ENCODE data around the gene RHD. TPM values are rescaled to one million over a fixed set of nuclear protein-coding genes. Genes with fewer than 3 reads are reported as not detected.
"Not testable (repeated sequence)": the region's sequence is repeated elsewhere in the genome, so short reads cannot be mapped to it uniquely, and the experiment has no call there.

RHD gene
- not detected in 2 replicates for polyA plus RNA-seq (2011; rRNA removed)
- not detected in 2 replicates for polyA minus RNA-seq (2011; rRNA and poly(A)+ RNA removed)

DNA sequence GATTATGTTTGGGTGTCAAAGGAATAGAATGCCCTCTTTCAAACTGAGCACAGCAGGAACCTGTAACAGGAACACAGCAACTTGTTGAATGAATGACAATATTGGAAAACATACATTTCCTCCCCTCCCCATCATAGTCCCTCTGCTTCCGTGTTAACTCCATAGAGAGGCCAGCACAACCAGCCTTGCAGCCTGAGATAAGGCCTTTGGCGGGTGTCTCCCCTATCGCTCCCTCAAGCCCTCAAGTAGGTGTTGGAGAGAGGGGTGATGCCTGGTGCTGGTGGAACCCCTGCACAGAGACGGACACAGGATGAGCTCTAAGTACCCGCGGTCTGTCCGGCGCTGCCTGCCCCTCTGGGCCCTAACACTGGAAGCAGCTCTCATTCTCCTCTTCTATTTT, at the start of gene RHD:
Gene RHD, plus strand, starts transcription at position 272 of the 400 bp plus-strand sequence. Its CDS starts 39 bp downstream, at position 311.
- H3K4me3 ChIP-seq (ENCODE audit: low read depth, low read length); DNase-seq (ENCODE audit: low read depth, low spot score); H3K27ac ChIP-seq (ENCODE audit: low read depth, low read length); POLR2A ChIA-PET; H3K9me3 ChIP-seq (ENCODE audit: control insufficient read depth, insufficient read depth, low read length); CTCF ChIA-PET; H3K27me3 ChIP-seq (ENCODE audit: control insufficient read depth, insufficient read depth, low read length): not testable (repeated sequence)

- TF ChIP-seq, protein P1, sequence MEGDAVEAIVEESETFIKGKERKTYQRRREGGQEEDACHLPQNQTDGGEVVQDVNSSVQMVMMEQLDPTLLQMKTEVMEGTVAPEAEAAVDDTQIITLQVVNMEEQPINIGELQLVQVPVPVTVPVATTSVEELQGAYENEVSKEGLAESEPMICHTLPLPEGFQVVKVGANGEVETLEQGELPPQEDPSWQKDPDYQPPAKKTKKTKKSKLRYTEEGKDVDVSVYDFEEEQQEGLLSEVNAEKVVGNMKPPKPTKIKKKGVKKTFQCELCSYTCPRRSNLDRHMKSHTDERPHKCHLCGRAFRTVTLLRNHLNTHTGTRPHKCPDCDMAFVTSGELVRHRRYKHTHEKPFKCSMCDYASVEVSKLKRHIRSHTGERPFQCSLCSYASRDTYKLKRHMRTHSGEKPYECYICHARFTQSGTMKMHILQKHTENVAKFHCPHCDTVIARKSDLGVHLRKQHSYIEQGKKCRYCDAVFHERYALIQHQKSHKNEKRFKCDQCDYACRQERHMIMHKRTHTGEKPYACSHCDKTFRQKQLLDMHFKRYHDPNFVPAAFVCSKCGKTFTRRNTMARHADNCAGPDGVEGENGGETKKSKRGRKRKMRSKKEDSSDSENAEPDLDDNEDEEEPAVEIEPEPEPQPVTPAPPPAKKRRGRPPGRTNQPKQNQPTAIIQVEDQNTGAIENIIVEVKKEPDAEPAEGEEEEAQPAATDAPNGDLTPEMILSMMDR (IDR thresholded peaks at IDR 0.05; ENCODE audit: low read depth, low read length) = no peak
- no peak for DNase-seq (ENCODE audit: low read depth, low spot score)
- ChIA-PET CTCF (interaction anchor here (1.2 to 1.7 kb wide), 2 partner anchors 18 to 375 kb away, joined by 4 to 7 read pairs; no protein-coding TSS in a partner anchor), POLR2A (no interaction called here)
- H3K9me3 ChIP-seq (ENCODE audit: control insufficient read depth, insufficient read depth, low read length) = no peaks in the 10 kb centered on the region
- no peaks in the 10 kb centered on the region for H3K27me3 ChIP-seq (ENCODE audit: control insufficient read depth, insufficient read depth, low read length)
- H3K27ac ChIP-seq (ENCODE audit: low read depth, low read length) = no peak overlapping the region
- H3K4me3 ChIP-seq (ENCODE audit: low read depth, low read length) = no peak overlapping the region
These were observed 49.7 kb upstream of the RHD start for GRCh38 chr1:25222606-25223005.

DNA sequence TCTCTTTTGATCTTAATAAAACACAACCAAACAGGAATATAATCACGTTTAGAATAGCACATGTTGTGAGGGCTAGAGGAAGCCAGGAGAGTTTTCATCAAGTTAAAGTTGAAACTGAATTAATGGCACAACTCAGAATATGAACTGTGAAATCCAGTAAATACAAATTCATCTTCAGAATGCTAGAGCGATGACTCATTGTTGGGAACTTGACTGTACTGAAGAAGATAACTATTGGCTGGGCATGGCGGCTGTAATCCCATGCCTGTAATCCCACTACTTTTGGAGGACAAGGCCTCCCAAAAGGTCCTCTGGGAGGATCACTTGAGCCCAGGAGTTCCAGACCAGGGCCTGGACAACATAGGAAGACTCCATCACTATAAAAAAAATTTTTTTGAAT, 48.8 kb upstream of the RHD start:
- H3K4me3 ChIP-seq (ENCODE audit: low read depth, low read length) = no peak overlapping the region
- CTCF ChIA-PET = no interaction called here
- TF ChIP-seq, protein P1 (IDR thresholded peaks at IDR 0.05; ENCODE audit: low read depth, low read length) = no peak
- no peak for DNase-seq (ENCODE audit: low read depth, low spot score)
- H3K27ac ChIP-seq (ENCODE audit: low read depth, low read length) = no peak overlapping the region
- POLR2A ChIA-PET = interaction anchor here (0.8 kb wide), 1 partner anchor 9 kb away, joined by 4 read pairs; the partner anchor contains the start of gene SYF2
- H3K9me3 ChIP-seq (ENCODE audit: control insufficient read depth, insufficient read depth, low read length) = no peaks in the 10 kb centered on the region
- no peaks in the 10 kb centered on the region for H3K27me3 ChIP-seq (ENCODE audit: control insufficient read depth, insufficient read depth, low read length)

DNA sequence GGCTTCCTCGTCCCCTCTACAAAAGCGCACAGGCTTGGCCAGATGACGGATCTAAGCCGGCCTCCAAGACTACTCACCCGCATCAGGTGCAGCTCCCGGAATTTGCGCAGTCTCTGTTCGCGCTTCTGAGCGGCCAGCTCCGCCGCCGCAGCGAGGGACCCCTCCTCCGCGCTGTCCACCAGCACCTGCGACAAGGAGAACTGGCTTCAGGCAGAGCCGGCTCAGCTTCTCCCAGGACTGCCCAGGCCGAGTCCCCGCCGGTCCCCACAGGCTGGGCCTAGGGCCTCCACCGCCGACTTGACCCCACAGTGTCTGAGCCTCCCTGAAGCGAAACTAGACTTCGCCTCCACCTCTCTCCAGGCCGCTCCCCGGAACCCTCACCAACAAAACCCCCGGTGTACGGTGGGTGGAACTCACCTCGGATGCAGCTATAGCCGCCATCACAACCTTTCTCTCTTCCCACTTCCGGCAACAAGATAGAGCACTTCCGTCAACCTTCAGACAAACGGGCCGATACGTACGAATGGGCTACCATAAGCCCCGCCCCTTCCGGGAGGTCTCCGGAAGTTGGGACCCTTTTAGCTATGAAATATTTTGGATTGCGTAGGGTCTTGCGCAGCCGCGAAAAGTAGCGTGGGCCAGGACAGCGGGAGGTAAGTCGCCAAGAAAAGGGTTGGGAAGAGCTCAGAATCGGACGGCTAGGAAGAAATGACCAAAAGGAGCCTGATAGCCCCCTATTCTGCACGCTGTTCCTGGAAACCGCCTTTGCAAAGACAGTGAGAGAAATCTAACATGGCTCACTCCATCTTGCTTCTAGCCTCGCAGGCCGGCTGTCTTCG, 40.1 kb upstream of the RHD start, which contains the start of gene SYF2:
Gene SYF2, minus strand, starts transcription at position 476 of the 839 bp plus-strand sequence. Its CDS starts 35 bp downstream, at position 441.
- Histone ChIP-seq H3K27me3 (ENCODE audit: control insufficient read depth, insufficient read depth, low read length) (no peaks in the 10 kb centered on the region), H3K9me3 (ENCODE audit: control insufficient read depth, insufficient read depth, low read length) (no peaks in the 10 kb centered on the region; the same call in 1 of the 2 replicates), H3K4me3 (ENCODE audit: low read depth, low read length) (peak within 1 kb of the TSS; percentile 95), H3K27ac (ENCODE audit: low read depth, low read length) (peak within 1 kb of the TSS; percentile 89)
- TF ChIP-seq, protein P1 (IDR thresholded peaks at IDR 0.05; ENCODE audit: low read depth, low read length) = no peak
- ChIA-PET CTCF (interaction anchor here (1.1 to 1.3 kb wide), 3 partner anchors 28 to 385 kb away, joined by 3 to 4 read pairs (median 3); no protein-coding TSS in a partner anchor), POLR2A (interaction anchor here (0.7 to 2.6 kb wide), 9 partner anchors 8 to 1252 kb away, joined by 3 to 36 read pairs (median 5); partner anchors contain the start of genes MACO1, RSRP1 and SRSF10)
- DNase-seq (ENCODE audit: low read depth, low spot score) = peak; percentile 83

- H3K4me3 ChIP-seq (ENCODE audit: low read depth, low read length) = peak overlapping the region; percentile 95
- peak; percentile 32 for DNase-seq (ENCODE audit: low read depth, low spot score)
- H3K27me3 ChIP-seq (ENCODE audit: control insufficient read depth, insufficient read depth, low read length) = no peaks in the 10 kb centered on the region
- H3K27ac ChIP-seq (ENCODE audit: low read depth, low read length) = peak overlapping the region; percentile 89
- TF ChIP-seq, protein P1 (IDR thresholded peaks at IDR 0.05; ENCODE audit: low read depth, low read length) = no peak
- no peaks in the 10 kb centered on the region; the same call in 1 of the 2 replicates for H3K9me3 ChIP-seq (ENCODE audit: control insufficient read depth, insufficient read depth, low read length)
- POLR2A ChIA-PET = interaction anchor here (1.0 to 2.6 kb wide), 7 partner anchors 9 to 1253 kb away, joined by 3 to 36 read pairs (median 7); partner anchors contain the start of genes RSRP1 and SRSF10
- CTCF ChIA-PET = interaction anchor here (1.1 to 1.3 kb wide), 2 partner anchors 28 to 385 kb away, joined by 3 to 4 read pairs; no protein-coding TSS in a partner anchor
These were observed 39.2 kb upstream of the RHD start for GRCh38 chr1:25232866-25233784.

DNA sequence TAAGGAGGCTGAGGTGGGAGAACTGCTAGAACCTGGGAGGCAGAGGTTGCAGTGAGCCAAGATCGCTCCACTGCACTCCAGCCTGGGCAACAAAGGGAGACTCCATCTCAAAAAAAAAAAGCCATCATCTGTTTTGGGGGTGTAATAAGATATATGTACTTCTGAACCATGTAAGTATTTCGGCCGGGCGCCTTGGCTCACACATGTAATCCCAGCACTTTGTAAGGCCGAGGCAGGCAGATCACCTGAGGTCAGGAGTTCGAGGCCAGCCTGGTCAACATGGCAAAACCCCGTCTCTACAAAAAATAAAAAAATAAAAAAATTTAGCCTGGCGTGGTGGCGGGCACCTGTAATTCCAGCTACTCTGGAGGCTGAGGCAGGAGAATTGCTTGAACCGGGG, 36.9 kb upstream of the RHD start:
- DNase-seq (ENCODE audit: low read depth, low spot score); H3K9me3 ChIP-seq (ENCODE audit: control insufficient read depth, insufficient read depth, low read length); POLR2A ChIA-PET; H3K27me3 ChIP-seq (ENCODE audit: control insufficient read depth, insufficient read depth, low read length); H3K4me3 ChIP-seq (ENCODE audit: low read depth, low read length); H3K27ac ChIP-seq (ENCODE audit: low read depth, low read length): not testable (repeated sequence)
- CTCF ChIA-PET = interaction anchor here (1.5 kb wide), 1 partner anchor 30 kb away, joined by 3 read pairs; no protein-coding TSS in a partner anchor

DNA sequence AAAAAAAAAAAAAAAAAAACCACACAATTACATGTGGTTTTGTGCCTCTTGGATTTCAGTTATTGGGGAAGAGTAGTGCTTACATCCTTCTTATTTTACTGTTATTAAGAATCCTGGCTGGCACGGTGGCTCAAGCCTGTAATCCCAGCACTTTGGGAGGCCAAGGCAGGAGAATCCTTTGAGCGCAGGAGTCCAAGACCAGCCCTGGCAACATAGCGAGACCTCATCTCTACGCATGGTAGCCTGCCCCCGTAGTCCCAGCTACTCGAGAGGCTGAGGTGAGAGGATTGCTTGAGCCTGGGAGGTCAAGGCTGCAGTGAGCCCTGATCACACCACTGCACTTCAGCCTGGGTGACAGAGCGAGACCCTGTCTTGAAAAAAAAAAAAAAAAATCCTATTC, 36.0 kb upstream of the RHD start:
- H3K27ac ChIP-seq (ENCODE audit: low read depth, low read length); H3K9me3 ChIP-seq (ENCODE audit: control insufficient read depth, insufficient read depth, low read length); H3K4me3 ChIP-seq (ENCODE audit: low read depth, low read length); H3K27me3 ChIP-seq (ENCODE audit: control insufficient read depth, insufficient read depth, low read length); POLR2A ChIA-PET; DNase-seq (ENCODE audit: low read depth, low spot score): not testable (repeated sequence)
- CTCF ChIA-PET = interaction anchor here (0.7 kb wide), 1 partner anchor 562 kb away, joined by 3 read pairs; no protein-coding TSS in a partner anchor

Measured in AG04450 (cell line).